Progenitor cell of endocrine pancreas (in vitro differentiated cells): ENCODE data around the gene SDCBP2. TPM values are rescaled to one million over a fixed set of nuclear protein-coding genes. Genes with fewer than 3 reads are reported as not detected.

Experiments
- DNase-seq: peaks from one replicate; pipeline ENCODE4 v3.0.0; 2021; ENCODE audit warnings: low spot score; ENCODE audit not compliant: unreplicated experiment
- H3K27ac Mint-ChIP-seq: 2 replicates; pipeline ENCODE4 v1.8.0; 2021; ENCODE audit warnings: mild to moderate bottlenecking, moderate library complexity, mixed read lengths
- H3K27me3 Mint-ChIP-seq: 2 replicates; pipeline ENCODE4 v1.8.0; 2021; ENCODE audit warnings: mixed read lengths
- H3K36me3 Mint-ChIP-seq: 2 replicates; pipeline ENCODE4 v1.8.0; 2022; ENCODE audit warnings: mixed read lengths; ENCODE audit not compliant: insufficient read depth
- H3K4me1 Mint-ChIP-seq: 2 replicates; pipeline ENCODE4 v1.8.0; 2021; ENCODE audit warnings: low read depth, mixed read lengths
- H3K4me3 Mint-ChIP-seq: 2 replicates; pipeline ENCODE4 v1.8.0; 2021; ENCODE audit warnings: low read depth, mild to moderate bottlenecking, moderate library complexity, mixed read lengths
- H3K9me3 Mint-ChIP-seq: 2 replicates; pipeline ENCODE4 v1.8.0; 2021; ENCODE audit warnings: low read depth, mixed read lengths
- total RNA-seq: library from RNA; stranded (reverse); gene quantifications from 2 replicates; pipeline ENCODE4 v1.2.1, GENCODE V29; 2021
- TF ChIP-seq, protein P1 (sequence below): fragments of 200-600 bp; sonication (generic); IDR thresholded peaks from one replicate; pipeline ENCODE4 v1.5.0; 2021; ENCODE audit warnings: antibody characterized with exemption, mild to moderate bottlenecking; ENCODE audit not compliant: unreplicated experiment

SDCBP2 gene
- total RNA-seq, 1 donor from 2014 or later = 2.0 TPM

DNA sequence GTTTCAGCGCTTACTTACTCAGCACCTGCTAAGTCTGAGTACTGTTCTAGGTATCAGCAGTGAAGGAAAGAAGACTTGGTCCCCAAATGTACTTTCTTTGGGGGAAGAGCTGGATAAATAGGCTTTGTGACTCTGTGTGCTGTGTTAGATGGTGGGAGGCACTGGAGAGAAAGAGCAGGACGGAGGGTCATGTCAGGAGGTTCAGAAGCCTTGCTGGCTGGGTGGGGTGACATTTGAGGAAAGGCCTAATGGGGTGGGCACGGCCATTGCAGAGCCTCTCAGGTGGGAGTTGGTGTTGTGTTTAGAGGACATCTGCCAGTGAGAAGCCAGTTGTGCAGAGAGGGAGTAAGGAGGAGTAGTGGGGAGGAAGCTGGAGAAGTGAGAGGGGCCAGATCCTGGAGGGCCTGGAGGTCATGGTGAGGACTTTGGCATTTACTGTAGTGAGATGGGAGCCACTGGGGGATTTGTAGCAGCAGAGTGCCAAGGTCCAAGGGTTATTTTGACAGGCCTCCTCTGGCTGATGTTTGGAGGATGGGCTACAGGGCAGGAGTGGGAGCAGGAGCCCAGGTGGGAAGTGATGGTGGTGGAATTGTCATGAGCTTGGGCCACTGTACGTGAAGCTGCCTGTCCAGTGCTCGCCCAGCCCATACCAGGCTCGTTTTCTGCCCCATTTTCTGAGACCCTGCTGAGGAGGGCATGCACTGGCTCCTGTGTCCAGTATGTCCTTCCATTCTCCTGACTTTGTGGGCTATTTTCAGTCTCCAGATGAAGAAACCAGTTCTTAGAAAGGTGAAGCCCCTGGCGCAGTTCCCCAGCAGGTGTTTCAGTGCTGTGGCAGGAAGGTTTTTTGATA lies 886 bp downstream of the SDCBP2 start:
- TF ChIP-seq, protein P1, sequence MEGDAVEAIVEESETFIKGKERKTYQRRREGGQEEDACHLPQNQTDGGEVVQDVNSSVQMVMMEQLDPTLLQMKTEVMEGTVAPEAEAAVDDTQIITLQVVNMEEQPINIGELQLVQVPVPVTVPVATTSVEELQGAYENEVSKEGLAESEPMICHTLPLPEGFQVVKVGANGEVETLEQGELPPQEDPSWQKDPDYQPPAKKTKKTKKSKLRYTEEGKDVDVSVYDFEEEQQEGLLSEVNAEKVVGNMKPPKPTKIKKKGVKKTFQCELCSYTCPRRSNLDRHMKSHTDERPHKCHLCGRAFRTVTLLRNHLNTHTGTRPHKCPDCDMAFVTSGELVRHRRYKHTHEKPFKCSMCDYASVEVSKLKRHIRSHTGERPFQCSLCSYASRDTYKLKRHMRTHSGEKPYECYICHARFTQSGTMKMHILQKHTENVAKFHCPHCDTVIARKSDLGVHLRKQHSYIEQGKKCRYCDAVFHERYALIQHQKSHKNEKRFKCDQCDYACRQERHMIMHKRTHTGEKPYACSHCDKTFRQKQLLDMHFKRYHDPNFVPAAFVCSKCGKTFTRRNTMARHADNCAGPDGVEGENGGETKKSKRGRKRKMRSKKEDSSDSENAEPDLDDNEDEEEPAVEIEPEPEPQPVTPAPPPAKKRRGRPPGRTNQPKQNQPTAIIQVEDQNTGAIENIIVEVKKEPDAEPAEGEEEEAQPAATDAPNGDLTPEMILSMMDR = no peak
- Mint-ChIP-seq H3K27me3 (no peaks in the 10 kb centered on the region), H3K27ac (peak overlapping the region; percentile 91), H3K9me3 (no peaks in the 10 kb centered on the region), H3K36me3 (peaks cover 2% of the 10 kb centered on the region), H3K4me3 (no peak overlapping the region), H3K4me1 (peaks cover 11% of the 10 kb centered on the region)
- no peak for DNase-seq

DNA sequence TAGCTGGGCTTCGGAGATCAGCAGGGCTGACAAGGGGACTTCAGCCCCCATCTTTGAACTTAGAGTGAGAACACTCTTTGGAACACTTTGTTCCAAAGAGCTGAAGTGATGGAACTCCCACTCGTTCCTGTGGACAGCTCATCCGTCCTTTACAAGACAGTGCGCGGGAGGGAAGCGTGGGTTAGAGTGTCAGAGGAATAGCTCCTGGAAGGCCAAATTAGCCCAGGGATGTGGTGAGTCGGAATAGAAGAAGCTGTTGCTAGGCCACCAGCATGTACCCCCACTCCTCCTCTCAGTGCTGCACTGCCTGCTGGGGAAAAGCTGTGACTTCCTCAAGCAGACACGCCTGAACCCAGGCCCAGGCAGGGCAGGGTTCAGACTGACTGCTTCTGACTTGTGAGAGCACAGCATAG lies 1.7 kb downstream of the SDCBP2 start:
- no peak for DNase-seq

DNA sequence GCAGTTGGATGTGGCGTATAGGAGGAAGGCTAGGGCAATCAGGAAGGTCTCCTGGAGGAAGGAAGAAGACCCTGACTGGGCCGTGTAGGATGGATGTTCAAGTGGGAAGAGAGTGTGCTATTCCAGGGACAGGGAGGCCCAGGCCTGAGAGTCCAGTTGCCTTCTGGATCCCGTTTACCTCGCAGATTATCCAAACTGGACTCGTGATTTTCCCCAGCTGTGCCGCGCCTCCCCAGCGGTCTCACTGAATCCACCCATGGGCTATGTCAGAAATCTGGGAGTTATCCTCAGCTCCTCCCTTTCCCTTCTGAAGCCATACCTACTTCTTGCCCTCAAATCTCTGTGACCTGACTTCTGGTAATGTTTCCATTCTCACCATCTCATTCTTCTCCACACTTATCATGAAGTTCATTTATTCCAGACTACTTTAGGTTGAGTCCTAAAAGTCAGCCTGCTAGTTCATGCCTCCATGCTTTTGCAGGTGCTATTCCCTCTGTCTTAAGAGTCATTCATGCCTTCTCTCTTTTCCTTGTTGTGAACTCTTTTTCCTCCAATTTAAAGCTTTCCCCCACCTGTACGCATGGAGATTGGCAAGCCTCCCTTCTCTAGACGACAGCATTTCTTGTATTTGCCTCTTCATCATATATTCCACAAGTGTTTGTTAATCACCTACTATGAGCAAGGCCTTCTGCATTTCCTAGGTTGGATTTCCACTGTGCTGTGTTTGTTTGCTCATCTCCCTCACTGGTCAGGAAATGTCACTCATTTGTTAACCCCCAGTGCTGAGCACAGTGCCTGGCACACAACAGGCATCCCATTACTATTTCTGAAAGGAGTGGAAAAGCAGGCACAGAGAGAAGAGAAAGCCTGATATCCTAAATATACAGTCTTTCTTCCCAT lies 2.7 kb downstream of the SDCBP2 start:
- TF ChIP-seq, protein P1 = no peak
- peaks cover 2% of the 10 kb centered on the region for H3K36me3 Mint-ChIP-seq
- H3K4me3 Mint-ChIP-seq = no peak overlapping the region
- H3K4me1 Mint-ChIP-seq = peaks cover 11% of the 10 kb centered on the region
- no peak for DNase-seq
- no peak overlapping the region for H3K27ac Mint-ChIP-seq
- H3K9me3 Mint-ChIP-seq = no peaks in the 10 kb centered on the region
- peaks cover 2% of the 10 kb centered on the region for H3K27me3 Mint-ChIP-seq

More for the DNA sequence above, 1.7 kb downstream of the SDCBP2 start:
- Mint-ChIP-seq H3K4me3 (no peak overlapping the region), H3K27ac (peak overlapping the region; percentile 91), H3K4me1 (peaks cover 11% of the 10 kb centered on the region), H3K36me3 (peaks cover 2% of the 10 kb centered on the region), H3K9me3 (no peaks in the 10 kb centered on the region), H3K27me3 (no peaks in the 10 kb centered on the region)
- TF ChIP-seq, protein P1 = no peak

DNA sequence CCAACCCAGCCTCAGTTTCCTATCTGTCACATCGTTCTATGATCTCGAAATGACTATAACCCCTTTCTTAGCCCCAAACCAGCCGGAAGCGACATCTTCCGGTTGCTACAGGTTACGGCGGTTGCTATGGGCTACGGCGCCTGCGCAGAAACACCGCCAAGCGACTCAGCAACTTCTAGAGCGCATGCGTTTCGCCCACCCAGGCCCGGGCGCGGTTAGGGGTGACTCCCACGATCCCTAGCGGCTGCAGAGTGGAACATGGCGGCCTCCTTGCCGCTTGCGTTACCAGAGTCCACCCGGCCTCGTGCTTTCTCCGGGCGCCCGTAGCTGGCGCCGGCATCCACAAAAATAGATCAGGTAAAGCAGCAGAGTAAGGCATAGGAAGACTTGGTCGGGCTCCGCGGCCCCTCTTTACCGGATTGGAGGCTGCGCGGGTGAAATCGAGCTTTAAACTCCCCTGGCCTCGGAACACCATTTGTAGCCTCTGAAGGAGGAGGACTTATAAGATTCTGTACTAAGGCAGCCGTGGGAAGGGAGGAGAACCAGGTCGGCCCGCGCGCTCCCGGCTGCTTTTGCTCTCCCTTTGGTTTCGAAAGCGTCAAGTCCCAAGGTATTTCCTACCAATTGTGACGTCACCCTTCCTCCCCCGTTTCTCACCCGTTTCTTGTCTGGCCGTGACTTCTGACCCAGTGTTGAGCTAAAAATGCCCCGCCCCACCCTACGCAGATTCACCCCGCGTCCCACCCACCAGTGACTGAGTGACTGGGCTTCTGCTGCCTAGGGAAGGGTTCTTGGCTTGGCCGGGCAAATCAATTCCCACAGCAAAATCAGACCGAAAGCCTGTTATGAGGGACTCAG lies 3.5 kb downstream of the SDCBP2 start:
- peak; percentile 96 for DNase-seq
- peaks cover 11% of the 10 kb centered on the region for H3K4me1 Mint-ChIP-seq
- H3K27ac Mint-ChIP-seq = no peak overlapping the region
- peaks cover 2% of the 10 kb centered on the region for H3K36me3 Mint-ChIP-seq
- H3K4me3 Mint-ChIP-seq = no peak overlapping the region
- TF ChIP-seq, protein P1 = peak; percentile 29
- no peaks in the 10 kb centered on the region for H3K9me3 Mint-ChIP-seq
- peaks cover 3% of the 10 kb centered on the region for H3K27me3 Mint-ChIP-seq
